ENCODE data around the gene SLC3A2. TPM values are rescaled to one million over a fixed set of nuclear protein-coding genes. Genes with fewer than 3 reads are reported as not detected.

SLC3A2 gene
- total and polyA plus RNA-seq, 2 of the 13 experiments (the other 11 are each of a cell fraction or from before 2014, with no cell fraction given), result 213 to 226 TPM

- TF ChIP-seq HDAC1 (CRISPR knock-in tag; IDR thresholded peaks at IDR 0.05) (peak; percentile 99), IKZF5 (CRISPR knock-in tag; IDR thresholded peaks at IDR 0.05) (peak; percentile 73), ZNF839 (CRISPR knock-in tag; IDR thresholded peaks at IDR 0.05; ENCODE audit: borderline replicate concordance) (0 out of 2 replicates have a peak, but pooled peaks have one; percentile 31), ZBTB3 (CRISPR knock-in tag; IDR thresholded peaks at IDR 0.05; ENCODE audit: borderline replicate concordance, low read depth) (0 out of 2 replicates have a peak, but pooled peaks have one; percentile 82), ZNF704 (CRISPR knock-in tag; IDR thresholded peaks at IDR 0.05; ENCODE audit: borderline replicate concordance) (0 out of 2 replicates have a peak, but pooled peaks have one; percentile 45), CBFB (CRISPR knock-in tag; IDR thresholded peaks at IDR 0.05) (peak; percentile 75), ZNF724P (CRISPR knock-in tag; IDR thresholded peaks at IDR 0.05; ENCODE audit: borderline replicate concordance) (peak; percentile 63; the same call in 1 of the 2 replicates), ZNF253 (CRISPR knock-in tag; IDR thresholded peaks at IDR 0.05; ENCODE audit: borderline replicate concordance) (no peak), PAX8 (CRISPR knock-in tag; IDR thresholded peaks at IDR 0.05; ENCODE audit: borderline replicate concordance) (peak; percentile 87; the same call in 1 of the 2 replicates), CBX5 (CRISPR knock-in tag; IDR thresholded peaks at IDR 0.05; ENCODE audit: borderline replicate concordance) (peak; percentile 74; the same call in 1 of the 2 replicates), ZNF274 (CRISPR knock-in tag; IDR thresholded peaks at IDR 0.05) (no peak), NPAS2 (CRISPR knock-in tag; IDR thresholded peaks at IDR 0.05; ENCODE audit: borderline replicate concordance) (no peak), DBP (CRISPR knock-in tag; IDR thresholded peaks at IDR 0.05; ENCODE audit: not compliant biosample characterization) (no peak), ZBTB44 (CRISPR knock-in tag; IDR thresholded peaks at IDR 0.05) (0 out of 2 replicates have a peak, but pooled peaks have one; percentile 12), SNRNP70 (IDR thresholded peaks at IDR 0.05; ENCODE audit: low read depth, low read length) (no peak), ZNF546 (CRISPR knock-in tag; conservative IDR thresholded peaks at IDR 0.05) (no peak), GLMP (CRISPR knock-in tag; IDR thresholded peaks at IDR 0.05; ENCODE audit: borderline replicate concordance) (no peak), ZNF556 (CRISPR knock-in tag; IDR thresholded peaks at IDR 0.05; ENCODE audit: borderline replicate concordance) (peak; percentile 69; the same call in 1 of the 2 replicates), BRCA1 (CRISPR knock-in tag; IDR thresholded peaks at IDR 0.05) (no peak), SSRP1 (CRISPR knock-in tag; IDR thresholded peaks at IDR 0.05) (no peak), ZBTB7B (CRISPR knock-in tag; IDR thresholded peaks at IDR 0.05) (peak; percentile 44; the same call in 1 of the 2 replicates)
These were observed 41.4 kb upstream of the SLC3A2 start, which contains the start of gene WDR74 (continued) for GRCh38 chr11:62839050-62839945.
